Neural cell (in vitro differentiated cells): ENCODE results near the gene SLC9A1. TPM values are rescaled to one million over a fixed set of nuclear protein-coding genes. Genes with fewer than 3 reads are reported as not detected.

Source experiments
- H2AFZ ChIP-seq: fragments of 200-600, 300-800 bp; sonication (generic), shearing (Covaris generic); 2 replicates; pipeline ENCODE4 v1.6.0; 2014; ENCODE audit warnings: low read depth, mild to moderate bottlenecking, antibody characterized with exemption, low read length, moderate library complexity
- H3F3A ChIP-seq: fragments of 200-600 bp; shearing (Covaris generic); 2 replicates; pipeline ENCODE4 v1.6.1; 2016; ENCODE audit warnings: mild to moderate bottlenecking, moderate library complexity, mixed read lengths, antibody characterized with exemption, low read length; ENCODE audit not compliant: insufficient read depth, poor library complexity, severe bottlenecking
- H3K27ac ChIP-seq: fragments of 200-600, 300-800 bp; sonication (generic), shearing (Covaris generic); 2 replicates; pipeline ENCODE4 v1.5.1; 2014; ENCODE audit warnings: mild to moderate bottlenecking, low read length, moderate library complexity
- H3K27me3 ChIP-seq: fragments of 300-800, 200-600 bp; sonication (generic), shearing (Covaris generic); 2 replicates; pipeline ENCODE4 v1.6.0; 2014; ENCODE audit warnings: mild to moderate bottlenecking, low read depth, low read length, moderate library complexity; ENCODE audit not compliant: insufficient read depth
- H3K36me3 ChIP-seq: fragments of 300-800, 200-600 bp; sonication (generic), shearing (Covaris generic); 2 replicates; pipeline ENCODE4 v1.5.1; 2014; ENCODE audit warnings: mild to moderate bottlenecking, antibody characterized with exemption, low read length, moderate library complexity; ENCODE audit not compliant: insufficient read depth
- H3K4me2 ChIP-seq: fragments of 300-800, 200-600 bp; sonication (generic), shearing (Covaris generic); 2 replicates; pipeline ENCODE4 v1.6.0; 2014; ENCODE audit warnings: mild to moderate bottlenecking, low read length
- H3K4me3 ChIP-seq: fragments of 300-800, 200-600 bp; sonication (generic), shearing (Covaris generic); 2 replicates; pipeline ENCODE4 v1.5.1; 2014; ENCODE audit warnings: mild to moderate bottlenecking, low read length, moderate library complexity
- H3K79me2 ChIP-seq: fragments of 200-600 bp; shearing (Covaris generic); replicated peaks from 2 replicates; pipeline ENCODE4 v1.6.0; 2014; ENCODE audit warnings: mild to moderate bottlenecking, low read length, moderate library complexity; ENCODE audit not compliant: insufficient read depth
- H3K9ac ChIP-seq: fragments of 300-800, 200-600 bp; sonication (generic), shearing (Covaris generic); 2 replicates; pipeline ENCODE4 v1.6.1; 2016; ENCODE audit warnings: mild to moderate bottlenecking, low read length, mixed read lengths
- H3K9me2 ChIP-seq: fragments of 200-600 bp; shearing (Covaris generic); 2 replicates; pipeline ENCODE4 v1.6.1; 2016; ENCODE audit warnings: mild to moderate bottlenecking, low read length, mixed read lengths; ENCODE audit not compliant: insufficient read depth
- H3K9me3 ChIP-seq: fragments of 200-600, 300-800 bp; sonication (generic), shearing (Covaris generic); 2 replicates; pipeline ENCODE4 v1.6.1; 2016; ENCODE audit warnings: mild to moderate bottlenecking, mixed run types, low read length, moderate library complexity, mixed read lengths
- H4K20me1 ChIP-seq: fragments of 200-600 bp; shearing (Covaris generic); 2 replicates; pipeline ENCODE4 v1.6.1; 2016; ENCODE audit warnings: mild to moderate bottlenecking, mixed run types; ENCODE audit not compliant: insufficient read depth
- EP300 ChIP-seq: fragments of 450-650 bp; conservative IDR thresholded peaks from 2 replicates; pipeline ENCODE4 v1.6.1; 2014; ENCODE audit warnings: antibody characterized with exemption, mild to moderate bottlenecking, moderate library complexity; ENCODE audit not compliant: poor library complexity, severe bottlenecking
- EZH2 ChIP-seq: fragments of 200-600, 300-800 bp; shearing (Covaris generic), sonication (generic); IDR thresholded peaks from 2 replicates; pipeline ENCODE4 v1.6.1; 2014; ENCODE audit warnings: antibody characterized with exemption, low read length, borderline replicate concordance, mild to moderate bottlenecking; ENCODE audit not compliant: insufficient read depth, poor library complexity, severe bottlenecking
- MXI1 ChIP-seq: fragments of 450-650 bp; conservative IDR thresholded peaks from 2 replicates; pipeline ENCODE4 v1.6.1; 2014; ENCODE audit warnings: antibody characterized with exemption, mild to moderate bottlenecking; ENCODE audit not compliant: poor library complexity, severe bottlenecking
- POLR2AphosphoS5 ChIP-seq: IDR thresholded peaks from 2 replicates; pipeline ENCODE4 v1.6.1; 2012
- RAD21 ChIP-seq: fragments of 450-650 bp; conservative IDR thresholded peaks from 2 replicates; pipeline ENCODE4 v1.6.1; 2014; ENCODE audit warnings: antibody characterized with exemption, mild to moderate bottlenecking, moderate library complexity
- SMC3 ChIP-seq: fragments of 450-650 bp; conservative IDR thresholded peaks from 2 replicates; pipeline ENCODE4 v1.6.1; 2014; ENCODE audit warnings: antibody characterized with exemption, mild to moderate bottlenecking, moderate library complexity; ENCODE audit not compliant: poor library complexity
- TAF1 ChIP-seq: IDR thresholded peaks from 2 replicates; pipeline ENCODE4 v1.6.1; 2012; ENCODE audit warnings: low read depth
- polyA plus RNA-seq: library from polyadenylated mRNA; depleted of rRNA; stranded (reverse); fragments of >200 nt; gene quantifications from 2 replicates; pipeline ENCODE4 v1.2.3, GENCODE V29; 2014
- TF ChIP-seq, protein P1 (sequence below): fragments of 450-650 bp; IDR thresholded peaks from 2 replicates; pipeline ENCODE4 v1.5.1; 2014; ENCODE audit warnings: antibody characterized with exemption, mild to moderate bottlenecking, moderate library complexity; ENCODE audit not compliant: poor library complexity, severe bottlenecking
- TF ChIP-seq, protein P2 (sequence below): IDR thresholded peaks from 2 replicates; pipeline ENCODE4 v1.6.1; 2012; ENCODE audit warnings: borderline replicate concordance

Gene SLC9A1
- polyA plus RNA-seq, 1 donor from 2014 or later, result 1.5 TPM

DNA sequence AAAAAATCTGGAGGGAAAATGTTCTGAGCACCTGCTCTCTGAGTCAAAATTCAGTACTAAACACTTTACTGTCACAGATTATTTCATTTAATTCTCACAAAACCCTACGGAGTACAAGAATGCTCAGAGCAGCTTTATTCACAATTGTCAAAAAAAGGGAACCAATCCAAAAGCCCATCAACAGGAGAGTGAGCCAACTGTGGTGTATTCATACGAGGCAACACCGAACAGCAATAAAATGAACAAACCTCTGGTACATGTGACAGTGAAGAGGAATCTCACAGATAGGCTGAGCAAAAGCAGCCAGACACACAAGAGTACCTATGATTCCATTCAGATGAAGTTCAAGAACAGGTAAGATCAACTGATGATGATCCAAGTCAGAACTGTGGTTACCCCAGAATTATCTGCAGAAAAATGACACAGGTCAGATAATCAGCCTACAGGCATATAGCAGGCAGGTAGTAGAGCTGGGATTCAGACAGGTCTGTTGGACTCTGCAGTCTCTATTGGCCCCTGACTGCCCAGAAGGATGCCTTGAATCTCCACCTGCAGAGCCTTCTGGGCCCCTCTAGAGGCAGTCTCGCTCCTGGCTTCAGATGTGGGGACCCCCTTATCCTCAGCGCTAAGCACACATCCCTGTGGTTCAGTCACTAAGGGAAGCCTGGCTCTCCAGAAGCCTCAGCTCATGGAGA, 19.2 kb downstream of the SLC9A1 start:
- H3K4me2 ChIP-seq, result no peak overlapping the region
- no peaks in the 10 kb centered on the region for H3K36me3 ChIP-seq
- no peak overlapping the region for H3K27ac ChIP-seq
- no peak overlapping the region for H3K9ac ChIP-seq
- no peaks in the 10 kb centered on the region for H3K27me3 ChIP-seq
- no peaks in the 10 kb centered on the region for H3F3A ChIP-seq
- H3K9me3 ChIP-seq, result no peaks in the 10 kb centered on the region
- no peak overlapping the region for H2AFZ ChIP-seq
- H3K9me2 ChIP-seq, result no peaks in the 10 kb centered on the region
- no peaks in the 10 kb centered on the region for H4K20me1 ChIP-seq
- no peak for TF ChIP-seq EP300
- no peak for TF ChIP-seq RAD21
- no peaks in the 10 kb centered on the region for H3K79me2 ChIP-seq
- H3K4me3 ChIP-seq, result no peak overlapping the region

DNA sequence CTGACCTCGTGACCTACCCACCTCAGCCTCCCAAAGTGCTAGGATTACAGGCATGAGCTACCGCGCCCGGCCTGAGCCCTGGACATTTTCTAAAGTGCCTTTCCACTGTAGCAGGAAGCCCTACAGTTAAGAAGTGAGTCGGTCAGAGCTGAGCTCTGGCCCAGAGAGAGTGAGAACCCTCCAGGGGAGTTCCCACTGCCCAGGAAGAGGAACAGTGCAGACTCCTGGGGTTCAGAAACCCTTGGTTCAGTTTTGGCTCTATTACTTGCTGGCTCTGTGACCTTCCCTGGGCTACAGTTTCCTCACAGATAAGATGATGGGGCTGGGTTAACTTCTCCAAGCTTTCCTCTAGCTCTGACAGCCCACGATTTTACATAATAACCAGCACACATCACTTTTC, 20.9 kb downstream of the SLC9A1 start:
- Histone ChIP-seq H2AFZ (no peak overlapping the region), H3K9me2 (no peaks in the 10 kb centered on the region), H3K27ac (no peak overlapping the region), H3F3A (no peaks in the 10 kb centered on the region), H3K79me2 (no peaks in the 10 kb centered on the region), H3K9me3 (no peaks in the 10 kb centered on the region), H3K4me3 (no peak overlapping the region), H4K20me1 (no peaks in the 10 kb centered on the region), H3K4me2 (no peak overlapping the region), H3K36me3 (no peaks in the 10 kb centered on the region), H3K9ac (no peak overlapping the region), H3K27me3 (no peaks in the 10 kb centered on the region)
- TF ChIP-seq RAD21 (no peak), TAF1 (no peak), EP300 (no peak), EZH2 (no peak), MXI1 (no peak), POLR2AphosphoS5 (no peak), SMC3 (no peak)
- TF ChIP-seq, protein P1, sequence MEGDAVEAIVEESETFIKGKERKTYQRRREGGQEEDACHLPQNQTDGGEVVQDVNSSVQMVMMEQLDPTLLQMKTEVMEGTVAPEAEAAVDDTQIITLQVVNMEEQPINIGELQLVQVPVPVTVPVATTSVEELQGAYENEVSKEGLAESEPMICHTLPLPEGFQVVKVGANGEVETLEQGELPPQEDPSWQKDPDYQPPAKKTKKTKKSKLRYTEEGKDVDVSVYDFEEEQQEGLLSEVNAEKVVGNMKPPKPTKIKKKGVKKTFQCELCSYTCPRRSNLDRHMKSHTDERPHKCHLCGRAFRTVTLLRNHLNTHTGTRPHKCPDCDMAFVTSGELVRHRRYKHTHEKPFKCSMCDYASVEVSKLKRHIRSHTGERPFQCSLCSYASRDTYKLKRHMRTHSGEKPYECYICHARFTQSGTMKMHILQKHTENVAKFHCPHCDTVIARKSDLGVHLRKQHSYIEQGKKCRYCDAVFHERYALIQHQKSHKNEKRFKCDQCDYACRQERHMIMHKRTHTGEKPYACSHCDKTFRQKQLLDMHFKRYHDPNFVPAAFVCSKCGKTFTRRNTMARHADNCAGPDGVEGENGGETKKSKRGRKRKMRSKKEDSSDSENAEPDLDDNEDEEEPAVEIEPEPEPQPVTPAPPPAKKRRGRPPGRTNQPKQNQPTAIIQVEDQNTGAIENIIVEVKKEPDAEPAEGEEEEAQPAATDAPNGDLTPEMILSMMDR, result no peak
- TF ChIP-seq, protein P2, sequence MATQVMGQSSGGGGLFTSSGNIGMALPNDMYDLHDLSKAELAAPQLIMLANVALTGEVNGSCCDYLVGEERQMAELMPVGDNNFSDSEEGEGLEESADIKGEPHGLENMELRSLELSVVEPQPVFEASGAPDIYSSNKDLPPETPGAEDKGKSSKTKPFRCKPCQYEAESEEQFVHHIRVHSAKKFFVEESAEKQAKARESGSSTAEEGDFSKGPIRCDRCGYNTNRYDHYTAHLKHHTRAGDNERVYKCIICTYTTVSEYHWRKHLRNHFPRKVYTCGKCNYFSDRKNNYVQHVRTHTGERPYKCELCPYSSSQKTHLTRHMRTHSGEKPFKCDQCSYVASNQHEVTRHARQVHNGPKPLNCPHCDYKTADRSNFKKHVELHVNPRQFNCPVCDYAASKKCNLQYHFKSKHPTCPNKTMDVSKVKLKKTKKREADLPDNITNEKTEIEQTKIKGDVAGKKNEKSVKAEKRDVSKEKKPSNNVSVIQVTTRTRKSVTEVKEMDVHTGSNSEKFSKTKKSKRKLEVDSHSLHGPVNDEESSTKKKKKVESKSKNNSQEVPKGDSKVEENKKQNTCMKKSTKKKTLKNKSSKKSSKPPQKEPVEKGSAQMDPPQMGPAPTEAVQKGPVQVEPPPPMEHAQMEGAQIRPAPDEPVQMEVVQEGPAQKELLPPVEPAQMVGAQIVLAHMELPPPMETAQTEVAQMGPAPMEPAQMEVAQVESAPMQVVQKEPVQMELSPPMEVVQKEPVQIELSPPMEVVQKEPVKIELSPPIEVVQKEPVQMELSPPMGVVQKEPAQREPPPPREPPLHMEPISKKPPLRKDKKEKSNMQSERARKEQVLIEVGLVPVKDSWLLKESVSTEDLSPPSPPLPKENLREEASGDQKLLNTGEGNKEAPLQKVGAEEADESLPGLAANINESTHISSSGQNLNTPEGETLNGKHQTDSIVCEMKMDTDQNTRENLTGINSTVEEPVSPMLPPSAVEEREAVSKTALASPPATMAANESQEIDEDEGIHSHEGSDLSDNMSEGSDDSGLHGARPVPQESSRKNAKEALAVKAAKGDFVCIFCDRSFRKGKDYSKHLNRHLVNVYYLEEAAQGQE, result no peak
